GM23338 (cell line): ENCODE measurements around the gene RETNLB. TPM values are rescaled to one million over a fixed set of nuclear protein-coding genes. Genes with fewer than 3 reads are reported as not detected.

Source experiments
- ATAC-seq: fragments of 200-7000 bp; cut with Tn5 transposase; 3 replicates; pipeline ENCODE4 v1.9.1; 2020
- DNase-seq: peaks from one replicate; pipeline ENCODE4 v3.0.0-alpha.2; 2015; ENCODE audit warnings: low spot score
- H2AFZ ChIP-seq: fragments of 200-600 bp; sonication (generic); 2 replicates; pipeline ENCODE4 v1.8.0; 2016; ENCODE audit warnings: antibody characterized with exemption, mild to moderate bottlenecking, moderate library complexity
- H3F3A ChIP-seq: fragments of 200-600 bp; sonication (generic); replicated peaks from 2 replicates; pipeline ENCODE4 v1.8.0; 2017; ENCODE audit warnings: antibody characterized with exemption, mixed run types, low read depth
- H3K27ac ChIP-seq: fragments of 200-600 bp; sonication (generic); 2 replicates; pipeline ENCODE4 v1.6.1; 2016; ENCODE audit warnings: low read depth
- H3K27me3 ChIP-seq: fragments of 200-600 bp; sonication (generic); 2 replicates; pipeline ENCODE4 v1.8.0; 2016; ENCODE audit warnings: mild to moderate bottlenecking, mixed run types, moderate library complexity; ENCODE audit not compliant: insufficient read depth
- H3K36me3 ChIP-seq: fragments of 200-600 bp; sonication (generic); 2 replicates; pipeline ENCODE4 v1.8.0; 2016; ENCODE audit warnings: mild to moderate bottlenecking; ENCODE audit not compliant: insufficient read depth
- H3K4me1 ChIP-seq: fragments of 200-600 bp; sonication (generic); 2 replicates; pipeline ENCODE4 v1.8.0; 2016; ENCODE audit warnings: mild to moderate bottlenecking, moderate library complexity; ENCODE audit not compliant: insufficient read depth
- H3K4me2 ChIP-seq: fragments of 200-600 bp; sonication (generic); 2 replicates; pipeline ENCODE4 v1.7.1; 2017; ENCODE audit warnings: mixed run types
- H3K4me3 ChIP-seq: fragments of 200-600 bp; sonication (generic); 2 replicates; pipeline ENCODE4 v1.6.1; 2016; ENCODE audit warnings: mixed run types
- H3K79me2 ChIP-seq: fragments of 200-600 bp; sonication (generic); replicated peaks from 2 replicates; pipeline ENCODE4 v1.8.0; 2017; ENCODE audit warnings: mild to moderate bottlenecking; ENCODE audit not compliant: insufficient read depth
- H3K9me2 ChIP-seq: fragments of 200-600 bp; sonication (generic); 2 replicates; pipeline ENCODE4 v1.8.0; 2017; ENCODE audit not compliant: insufficient read depth
- H4K20me1 ChIP-seq: fragments of 200-600 bp; sonication (generic); replicated peaks from 2 replicates; pipeline ENCODE4 v1.8.0; 2017; ENCODE audit warnings: mild to moderate bottlenecking; ENCODE audit not compliant: insufficient read depth
- H3K27ac Mint-ChIP-seq: 2 replicates; pipeline ENCODE4 v1.8.0; 2020; ENCODE audit warnings: inconsistent platforms, mild to moderate bottlenecking, moderate library complexity, mixed read lengths
- H3K27me3 Mint-ChIP-seq: 3 replicates; pipeline ENCODE4 v1.8.0; 2022; ENCODE audit warnings: low read depth, mild to moderate bottlenecking, moderate library complexity, mixed read lengths, inconsistent platforms; ENCODE audit not compliant: insufficient read depth, poor library complexity
- H3K36me3 Mint-ChIP-seq: 3 replicates; pipeline ENCODE4 v1.8.0; 2021; ENCODE audit warnings: low read depth, mild to moderate bottlenecking, inconsistent platforms, moderate library complexity, mixed read lengths
- H3K4me1 Mint-ChIP-seq: 3 replicates; pipeline ENCODE4 v1.8.0; 2020; ENCODE audit warnings: mild to moderate bottlenecking, inconsistent platforms, mixed read lengths
- H3K4me3 Mint-ChIP-seq: 3 replicates; pipeline ENCODE4 v1.8.0; 2021; ENCODE audit warnings: moderate library complexity, mild to moderate bottlenecking, inconsistent platforms, mixed read lengths
- H3K9me3 Mint-ChIP-seq: 3 replicates; pipeline ENCODE4 v1.8.0; 2020; ENCODE audit warnings: moderate library complexity, mild to moderate bottlenecking, inconsistent platforms, mixed read lengths
- CREB1 ChIP-seq: fragments of 250-450 bp; sonication (Bioruptor Pico); IDR thresholded peaks from 2 replicates; pipeline ENCODE4 v1.5.0; 2020; ENCODE audit warnings: low read depth, mild to moderate bottlenecking, moderate library complexity
- ETS1 ChIP-seq: IDR thresholded peaks from 2 replicates; pipeline ENCODE4 v1.6.1; 2016; ENCODE audit warnings: antibody characterized with exemption
- EZH2phosphoT487 ChIP-seq: fragments of 200-600 bp; sonication (generic); IDR thresholded peaks from one replicate; pipeline ENCODE4 v1.8.1; 2018; ENCODE audit warnings: antibody characterized with exemption; ENCODE audit not compliant: unreplicated experiment
- JUNB ChIP-seq: IDR thresholded peaks from one replicate; pipeline ENCODE4 v1.6.1; 2016; ENCODE audit warnings: antibody characterized with exemption; ENCODE audit not compliant: unreplicated experiment
- POLR2AphosphoS5 ChIP-seq: IDR thresholded peaks from 2 replicates; pipeline ENCODE4 v1.6.1; 2016; ENCODE audit warnings: antibody characterized with exemption, low read depth
- REST ChIP-seq: IDR thresholded peaks from one replicate; pipeline ENCODE4 v1.6.1; 2018; ENCODE audit warnings: antibody characterized with exemption; ENCODE audit not compliant: unreplicated experiment
- STAT1 ChIP-seq: IDR thresholded peaks from one replicate; pipeline ENCODE4 v1.6.1; 2016; ENCODE audit warnings: antibody characterized with exemption; ENCODE audit not compliant: unreplicated experiment
- ZNF114 ChIP-seq: fragments of 250-450 bp; sonication (Bioruptor Pico); IDR thresholded peaks from 2 replicates; pipeline ENCODE4 v1.5.0; 2020; ENCODE audit warnings: mild to moderate bottlenecking, moderate library complexity
- polyA plus RNA-seq: library from polyadenylated mRNA; unstranded; fragments of >200 nt; fragmentation: Nextera tagmentation; extraction: Ambion mirVana; gene quantifications from 2 replicates; pipeline ENCODE4 v1.2.1, GENCODE V29; 2016
- total RNA-seq: library from RNA; depleted of rRNA; stranded (reverse); fragments of >200 nt; shearing (Covaris generic); gene quantifications from 2 replicates; pipeline ENCODE4 v1.2.3, GENCODE V29; 2014

Gene RETNLB
- total and polyA plus RNA-seq, 2 experiments from 2014 or later, result not detected

- H3K9me3 Mint-ChIP-seq, result no peaks in the 10 kb centered on the region
- TF ChIP-seq POLR2AphosphoS5 (no peak), ETS1 (no peak), ZNF114 (CRISPR knock-in tag) (no peak), JUNB (no peak)
- Histone ChIP-seq H3F3A (no peaks in the 10 kb centered on the region), H3K27ac (no peak overlapping the region), H3K4me3 (no peak overlapping the region), H3K27me3 (no peaks in the 10 kb centered on the region), H3K4me2 (no peak overlapping the region), H3K79me2 (no peaks in the 10 kb centered on the region), H3K9me2 (peaks cover 19% of the 10 kb centered on the region), H3K36me3 (no peaks in the 10 kb centered on the region), H3K4me1 (no peaks in the 10 kb centered on the region), H2AFZ (no peak overlapping the region), H4K20me1 (no peaks in the 10 kb centered on the region)
- no peak overlapping the region for H3K4me3 Mint-ChIP-seq
- peaks cover 2% of the 10 kb centered on the region for H3K27me3 Mint-ChIP-seq
- DNase-seq, result no peak
- H3K36me3 Mint-ChIP-seq, result no peaks in the 10 kb centered on the region
- ATAC-seq, result no peak
- H3K27ac Mint-ChIP-seq, result no peak overlapping the region
- H3K4me1 Mint-ChIP-seq, result no peaks in the 10 kb centered on the region; the same call in 2 of the 3 replicates
These were observed 28.3 kb downstream of the RETNLB start for GRCh38 chr3:108728934-108729333.

GRCh38 chr3:108728105-108728504 is 29.1 kb downstream of the RETNLB start:
- DNase-seq (no peak), ATAC-seq (no peak)
- no peaks in the 10 kb centered on the region for H3K36me3 Mint-ChIP-seq
- Histone ChIP-seq H2AFZ (no peak overlapping the region), H3K4me3 (no peak overlapping the region), H4K20me1 (no peaks in the 10 kb centered on the region), H3K4me2 (no peak overlapping the region), H3K36me3 (no peaks in the 10 kb centered on the region), H3K27me3 (no peaks in the 10 kb centered on the region), H3K79me2 (no peaks in the 10 kb centered on the region), H3K27ac (no peak overlapping the region), H3K4me1 (no peaks in the 10 kb centered on the region), H3K9me2 (peaks cover 24% of the 10 kb centered on the region), H3F3A (no peaks in the 10 kb centered on the region)
- TF ChIP-seq CREB1 (CRISPR knock-in tag) (no peak), EZH2phosphoT487 (no peak), JUNB (no peak), ETS1 (no peak), STAT1 (no peak), ZNF114 (CRISPR knock-in tag) (no peak)
- H3K27me3 Mint-ChIP-seq, result peaks cover 2% of the 10 kb centered on the region
- H3K27ac Mint-ChIP-seq, result no peak overlapping the region
- no peak overlapping the region for H3K4me3 Mint-ChIP-seq
- H3K4me1 Mint-ChIP-seq, result no peaks in the 10 kb centered on the region; the same call in 2 of the 3 replicates
- H3K9me3 Mint-ChIP-seq, result no peaks in the 10 kb centered on the region

GRCh38 chr3:108724101-108724500 is 33.1 kb downstream of the RETNLB start:
- no peaks in the 10 kb centered on the region for H3K9me3 Mint-ChIP-seq
- H3K27ac Mint-ChIP-seq, result no peak overlapping the region
- H3K27me3 Mint-ChIP-seq, result peaks cover 2% of the 10 kb centered on the region
- Histone ChIP-seq H3K79me2 (no peaks in the 10 kb centered on the region), H3K4me2 (no peak overlapping the region), H3K36me3 (no peaks in the 10 kb centered on the region), H3K4me1 (no peaks in the 10 kb centered on the region), H3K27ac (no peak overlapping the region), H3K4me3 (no peak overlapping the region), H3K9me2 (peaks cover 18% of the 10 kb centered on the region), H3F3A (no peaks in the 10 kb centered on the region), H2AFZ (peak overlapping the region; percentile 43), H4K20me1 (no peaks in the 10 kb centered on the region), H3K27me3 (no peaks in the 10 kb centered on the region)
- ATAC-seq (no peak), DNase-seq (no peak)
- no peaks in the 10 kb centered on the region for H3K4me1 Mint-ChIP-seq
- no peaks in the 10 kb centered on the region for H3K36me3 Mint-ChIP-seq
- no peak overlapping the region for H3K4me3 Mint-ChIP-seq
- TF ChIP-seq STAT1 (no peak), ZNF114 (CRISPR knock-in tag) (no peak), REST (no peak), CREB1 (CRISPR knock-in tag) (no peak)
